OCI-LY3 (cell line): ENCODE data around the gene CCDC138.

Experiments used
- H2AFZ ChIP-seq: fragments of 200-600, 300-600 bp; shearing (Covaris generic); 2 replicates; pipeline ENCODE4 v1.6.0; 2014; ENCODE audit warnings: antibody characterized with exemption, low read depth, low read length
- H3K27ac ChIP-seq: fragments of 200-600, 300-600 bp; sonication (generic); 2 replicates; pipeline ENCODE4 v1.5.1; 2014; ENCODE audit warnings: mild to moderate bottlenecking, low read length, moderate library complexity, mixed read lengths
- H3K27me3 ChIP-seq: fragments of 200-600, 300-600 bp; sonication (generic); 2 replicates; pipeline ENCODE4 v1.6.1; 2014; ENCODE audit warnings: low read depth, low read length, mixed read lengths
- H3K36me3 ChIP-seq: fragments of 200-600, 300-600 bp; sonication (generic); replicated peaks from 2 replicates; pipeline ENCODE3; 2014; ENCODE audit warnings: low read depth, low read length, mixed read lengths
- H3K4me1 ChIP-seq: fragments of 300-600, 200-600 bp; sonication (generic); 2 replicates; pipeline ENCODE4 v1.6.1; 2014; ENCODE audit warnings: low read length, mixed read lengths
- H3K4me2 ChIP-seq: fragments of 200-600, 300-600 bp; sonication (generic); 2 replicates; pipeline ENCODE4 v1.6.1; 2014; ENCODE audit warnings: low read length, mixed read lengths
- H3K4me3 ChIP-seq: fragments of 300-600, 200-600 bp; sonication (generic); 2 replicates; pipeline ENCODE4 v1.5.1; 2014; ENCODE audit warnings: antibody characterized with exemption, mild to moderate bottlenecking, low read length, moderate library complexity
- H3K79me2 ChIP-seq: fragments of 300-600, 200-600 bp; shearing (Covaris generic); 2 replicates; pipeline ENCODE4 v1.6.1; 2014; ENCODE audit warnings: mild to moderate bottlenecking, low read length, mixed read lengths
- H3K9ac ChIP-seq: fragments of 300-600, 200-600 bp; shearing (Covaris generic); 2 replicates; pipeline ENCODE4 v1.6.0; 2014; ENCODE audit warnings: mild to moderate bottlenecking, low read length, moderate library complexity
- H3K9me3 ChIP-seq: fragments of 200-600, 300-600 bp; shearing (Covaris generic); 2 replicates; pipeline ENCODE4 v1.6.1; 2014; ENCODE audit warnings: low read length, mixed read lengths; ENCODE audit not compliant: insufficient read depth
- H4K20me1 ChIP-seq: fragments of 200-600, 300-600 bp; sonication (generic); 2 replicates; pipeline ENCODE4 v1.6.1; 2016; ENCODE audit warnings: low read length, mixed read lengths; ENCODE audit not compliant: insufficient read depth
- CTCF ChIP-seq: fragments of 200-600, 300-600 bp; sonication (generic); IDR thresholded peaks from 2 replicates; pipeline ENCODE4 v1.5.1; 2014; ENCODE audit warnings: antibody characterized with exemption, low read length, low read depth
- EZH2phosphoT487 ChIP-seq: fragments of 200-600 bp; shearing (Covaris generic); IDR thresholded peaks from 2 replicates; pipeline ENCODE4 v1.6.1; 2018; ENCODE audit warnings: antibody characterized with exemption, mixed run types, low read depth

Gene CCDC138

GRCh38 chr2:108805032-108805431 is 18.5 kb downstream of the CCDC138 start:
- Histone ChIP-seq H3K27ac (no peak overlapping the region), H3K4me3 (no peak overlapping the region), H3K9me3 (no peaks in the 10 kb centered on the region), H3K4me1 (no peaks in the 10 kb centered on the region), H3K79me2 (peaks cover 26% of the 10 kb centered on the region), H3K27me3 (no peaks in the 10 kb centered on the region), H3K36me3 (peaks cover 56% of the 10 kb centered on the region), H4K20me1 (no peaks in the 10 kb centered on the region), H2AFZ (no peak overlapping the region), H3K4me2 (no peak overlapping the region), H3K9ac (no peak overlapping the region)
- no peak for TF ChIP-seq EZH2phosphoT487
- no peak for TF ChIP-seq CTCF

GRCh38 chr2:108805782-108806181 is 19.2 kb downstream of the CCDC138 start:
- Histone ChIP-seq H4K20me1 (no peaks in the 10 kb centered on the region), H3K27ac (no peak overlapping the region), H3K9ac (no peak overlapping the region), H3K4me1 (no peaks in the 10 kb centered on the region), H2AFZ (no peak overlapping the region), H3K4me3 (no peak overlapping the region), H3K27me3 (no peaks in the 10 kb centered on the region), H3K36me3 (peaks cover 60% of the 10 kb centered on the region), H3K79me2 (peaks cover 34% of the 10 kb centered on the region), H3K4me2 (no peak overlapping the region), H3K9me3 (no peaks in the 10 kb centered on the region)
- TF ChIP-seq EZH2phosphoT487 (no peak), CTCF (no peak)

- peaks cover 61% of the 10 kb centered on the region for H3K36me3 ChIP-seq
- no peak overlapping the region for H3K27ac ChIP-seq
- TF ChIP-seq EZH2phosphoT487 = no peak
- TF ChIP-seq CTCF = no peak
- H3K9me3 ChIP-seq = no peaks in the 10 kb centered on the region
- no peak overlapping the region for H3K9ac ChIP-seq
- no peak overlapping the region for H3K4me3 ChIP-seq
- no peaks in the 10 kb centered on the region for H4K20me1 ChIP-seq
- no peaks in the 10 kb centered on the region for H3K27me3 ChIP-seq
- H2AFZ ChIP-seq = no peak overlapping the region
- H3K79me2 ChIP-seq = peaks cover 36% of the 10 kb centered on the region
- H3K4me2 ChIP-seq = no peak overlapping the region
- H3K4me1 ChIP-seq = no peaks in the 10 kb centered on the region
These were observed 20.0 kb downstream of the CCDC138 start for GRCh38 chr2:108806371-108807113.

- Histone ChIP-seq H2AFZ (no peak overlapping the region), H4K20me1 (no peaks in the 10 kb centered on the region), H3K79me2 (peaks cover 33% of the 10 kb centered on the region), H3K36me3 (peaks cover 53% of the 10 kb centered on the region), H3K4me3 (no peak overlapping the region), H3K9ac (no peak overlapping the region), H3K4me2 (no peak overlapping the region), H3K27ac (no peak overlapping the region), H3K27me3 (no peaks in the 10 kb centered on the region), H3K9me3 (no peaks in the 10 kb centered on the region), H3K4me1 (no peaks in the 10 kb centered on the region)
- TF ChIP-seq EZH2phosphoT487 = no peak
- no peak for TF ChIP-seq CTCF
These were observed 23.4 kb downstream of the CCDC138 start for GRCh38 chr2:108809936-108810335.
